Middle frontal gyrus (tissue), 1 donor: Measurements from ENCODE around the gene ANKMY1.
"Not testable (repeated sequence)": the region's sequence is repeated elsewhere in the genome, so short reads cannot be mapped to it uniquely, and the experiment has no call there.

ENCODE experiments used
- DNase-seq: peaks from one replicate; pipeline ENCODE4 v3.0.0-alpha.2; 2015; ENCODE audit warnings: low spot score; ENCODE audit errors: extremely low spot score

The ANKMY1 gene

DNA sequence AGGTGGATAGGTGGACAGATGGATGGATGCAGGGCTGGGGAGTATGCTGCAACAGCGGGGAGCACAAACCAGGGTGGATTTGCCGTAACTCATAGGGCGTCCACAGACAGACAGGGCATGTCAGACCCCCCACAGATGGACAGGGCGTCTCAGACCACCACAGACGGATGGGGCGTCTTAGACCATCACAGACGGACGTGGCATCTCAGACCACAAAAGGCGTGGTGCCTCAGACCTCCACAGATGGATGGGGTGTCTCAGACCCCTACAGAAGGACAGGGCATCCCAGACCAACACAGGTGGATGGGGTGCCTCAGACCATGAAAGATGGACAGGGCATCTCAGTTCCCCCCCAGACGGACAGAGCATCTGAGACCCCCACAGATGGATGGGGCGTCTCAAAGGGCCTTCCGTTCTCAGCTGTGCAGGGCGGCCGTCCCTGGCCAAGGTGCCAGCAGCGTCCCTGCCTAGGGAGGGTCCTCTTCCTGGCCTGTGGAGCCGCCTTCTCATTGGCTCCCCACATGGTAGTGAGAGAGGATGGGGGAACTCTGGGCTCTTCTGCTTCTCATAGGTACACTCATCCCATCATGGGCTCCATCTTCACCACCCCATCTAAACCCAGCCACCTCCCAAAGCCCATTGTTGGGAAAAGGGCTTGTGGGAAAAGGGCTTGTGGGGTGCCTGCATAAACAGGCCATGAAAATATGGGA, 2.1 kb downstream of the ANKMY1 start:
- DNase-seq = no peak

DNA sequence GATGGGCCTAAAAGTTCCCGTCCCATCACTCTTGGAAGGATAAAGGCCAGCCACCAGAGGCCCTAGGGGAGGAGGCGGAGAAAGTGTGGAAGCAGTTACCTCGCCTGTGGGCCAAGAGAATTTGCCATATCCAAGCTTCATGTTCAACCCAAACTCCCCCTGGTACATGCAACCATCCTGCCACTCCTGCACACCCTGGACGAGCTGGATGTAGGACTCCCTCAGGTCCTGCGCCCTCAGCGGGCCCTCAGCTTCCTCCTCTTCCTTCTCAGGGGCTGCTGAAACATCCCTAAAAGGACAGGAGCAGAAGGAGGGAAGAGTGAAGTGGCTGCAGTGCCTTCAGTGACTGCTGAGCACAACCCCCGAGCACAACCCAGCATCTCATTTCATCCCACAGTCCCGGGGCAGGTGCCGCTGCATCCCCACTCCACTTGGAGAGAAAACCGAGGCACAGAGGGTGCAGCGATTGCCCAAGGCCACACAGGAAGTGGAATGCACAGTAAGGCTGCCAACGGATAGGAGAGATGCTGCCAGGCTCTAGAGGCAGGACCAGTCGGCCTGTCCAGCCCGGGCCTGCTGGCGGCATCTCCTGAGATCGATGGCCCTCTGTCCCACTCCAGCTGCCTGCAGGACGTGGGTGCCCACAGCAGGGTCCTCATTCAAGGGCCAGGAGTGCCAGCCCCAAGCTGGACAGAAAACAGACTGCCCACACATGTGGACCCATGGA, 2.9 kb downstream of the ANKMY1 start:
- DNase-seq = no peak

DNA sequence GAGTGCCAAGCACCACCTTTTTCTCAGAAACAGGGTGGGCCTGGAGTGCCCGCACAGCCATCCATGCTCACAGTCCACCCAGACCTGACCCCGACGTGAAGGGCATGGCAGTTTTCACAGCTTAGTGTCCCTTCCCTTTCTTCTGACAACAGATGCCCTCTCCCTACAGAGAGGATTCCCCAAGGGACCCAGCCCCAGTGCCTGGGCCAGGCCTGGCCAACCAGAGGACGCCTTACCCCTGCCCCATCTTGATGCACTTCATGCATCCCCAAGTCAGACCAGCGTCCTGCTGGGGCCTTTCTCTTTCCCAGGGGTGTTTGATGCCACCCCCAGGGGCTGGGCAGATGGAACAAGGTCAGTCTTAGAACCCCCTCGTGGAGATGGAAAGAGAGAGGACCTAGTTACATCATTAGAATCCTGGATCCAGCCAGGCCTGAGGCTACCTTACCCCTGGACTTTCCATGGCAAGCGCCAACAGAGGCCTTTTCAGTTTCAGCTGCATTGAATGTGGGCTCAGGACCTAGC, 3.8 kb downstream of the ANKMY1 start:
- DNase-seq = no peak

DNA sequence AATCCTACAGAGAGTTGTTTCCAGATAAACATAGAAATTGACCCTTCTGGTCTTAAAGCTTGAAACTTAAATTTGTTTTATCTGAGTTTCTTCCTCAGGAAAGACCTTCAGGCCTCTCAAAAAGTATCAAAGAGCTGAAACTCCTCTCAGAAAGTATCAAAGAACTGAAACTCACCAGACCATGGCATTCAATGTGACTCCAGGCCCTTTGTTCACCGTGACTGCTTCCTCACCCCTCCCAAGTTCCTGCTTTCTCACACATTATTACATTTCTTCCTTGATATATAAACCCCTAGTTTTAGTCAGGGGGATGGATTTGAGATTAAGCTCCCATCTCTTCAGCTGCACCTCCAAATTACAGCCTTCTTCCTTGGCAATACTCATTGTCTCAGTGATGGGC, 6.0 kb downstream of the ANKMY1 start:
- no peak for DNase-seq

DNA sequence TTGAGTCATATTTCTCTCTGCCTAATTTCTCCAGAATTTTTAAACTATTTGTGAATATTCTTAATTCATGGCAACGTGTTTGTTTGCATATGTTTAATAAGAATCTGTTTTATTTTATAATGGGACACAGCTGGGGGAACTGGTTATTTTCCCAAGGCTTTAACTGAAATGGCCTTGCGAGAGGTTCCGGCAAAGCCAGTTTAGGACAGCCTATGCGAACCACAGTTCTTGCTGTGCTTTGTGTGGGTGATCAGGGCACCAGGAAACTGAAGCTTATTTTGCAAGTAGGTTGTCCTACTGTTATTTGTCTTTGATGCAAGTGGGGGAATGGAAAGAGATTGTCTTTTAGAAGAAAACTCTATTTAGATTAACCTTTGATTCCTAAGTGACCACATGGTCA, 6.5 kb downstream of the ANKMY1 start:
- no peak for DNase-seq

DNA sequence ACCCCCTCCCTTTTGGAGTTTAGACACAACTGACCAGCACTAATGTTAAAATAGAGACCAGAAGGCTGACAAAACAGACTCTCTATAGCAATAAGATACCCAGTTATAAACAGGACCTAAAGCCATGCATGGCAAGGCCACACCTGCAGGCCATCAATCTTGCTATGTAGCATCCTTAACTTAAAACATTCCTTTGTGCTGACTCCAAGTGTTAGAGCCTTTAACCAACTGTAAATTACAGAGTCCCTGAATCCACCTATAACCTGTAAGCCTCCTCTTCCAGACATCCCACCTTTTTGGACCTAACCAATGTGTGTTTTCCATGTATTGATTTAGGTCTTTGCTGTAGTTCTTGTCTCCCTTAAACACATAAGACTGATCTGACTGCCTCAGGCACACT, 17.9 kb downstream of the ANKMY1 start:
- no peak for DNase-seq

DNA sequence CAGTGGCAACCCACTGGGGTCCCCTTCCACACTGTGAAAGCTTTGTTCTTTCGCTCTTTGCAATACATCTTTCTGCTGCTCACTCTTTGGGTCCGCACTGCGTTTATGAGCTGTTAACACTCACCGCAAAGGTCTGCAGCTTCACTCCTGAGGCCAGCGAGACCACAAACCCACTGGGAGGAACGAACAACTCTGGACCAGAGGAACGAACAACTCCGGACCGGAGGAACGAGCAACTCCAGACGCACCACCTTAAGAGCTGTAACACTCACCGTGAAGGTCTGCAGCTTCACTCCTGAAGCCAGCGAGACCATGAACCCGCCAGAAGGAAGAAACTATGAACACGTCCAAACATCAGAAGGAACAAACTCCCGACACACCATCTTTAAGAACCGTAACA, 18.7 kb downstream of the ANKMY1 start:
- DNase-seq = not testable (repeated sequence)

DNA sequence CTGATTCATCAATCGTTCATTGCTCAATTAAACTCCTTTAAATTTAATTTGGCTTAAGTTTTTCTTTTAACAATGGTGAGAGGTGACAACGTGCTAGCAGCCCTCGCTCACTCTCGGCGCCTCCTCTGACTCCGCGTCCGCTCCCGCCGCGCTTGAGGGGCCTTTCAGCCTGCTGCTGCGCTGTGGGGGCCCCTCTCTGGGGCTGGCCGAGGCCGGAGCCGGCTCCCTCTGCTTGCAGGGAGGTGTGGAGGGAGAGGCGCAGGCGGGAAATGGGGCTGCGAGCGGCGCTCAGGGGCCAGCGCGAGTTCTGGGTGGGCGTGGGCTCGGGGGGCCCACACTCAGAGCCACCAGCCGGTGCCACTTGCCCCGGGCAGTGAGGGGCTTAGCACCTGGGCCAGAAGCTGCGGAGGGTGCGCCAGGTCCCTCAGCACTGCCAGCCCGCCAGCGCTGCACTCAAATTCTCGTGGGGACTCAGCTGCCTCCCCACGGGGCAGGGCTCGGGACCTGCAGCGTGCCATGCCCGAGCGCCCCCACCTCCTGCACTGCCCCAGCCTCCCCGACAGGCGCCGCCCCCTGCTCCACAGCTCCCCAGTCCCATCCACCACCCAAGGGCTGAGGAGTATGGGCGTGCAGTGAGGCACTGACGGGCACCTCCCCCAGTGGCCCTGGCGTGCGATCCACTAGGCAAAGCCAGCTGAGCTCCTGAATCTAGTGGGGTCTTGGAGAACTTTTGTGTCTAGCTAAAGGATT, 19.6 kb downstream of the ANKMY1 start:
- DNase-seq = no peak

DNA sequence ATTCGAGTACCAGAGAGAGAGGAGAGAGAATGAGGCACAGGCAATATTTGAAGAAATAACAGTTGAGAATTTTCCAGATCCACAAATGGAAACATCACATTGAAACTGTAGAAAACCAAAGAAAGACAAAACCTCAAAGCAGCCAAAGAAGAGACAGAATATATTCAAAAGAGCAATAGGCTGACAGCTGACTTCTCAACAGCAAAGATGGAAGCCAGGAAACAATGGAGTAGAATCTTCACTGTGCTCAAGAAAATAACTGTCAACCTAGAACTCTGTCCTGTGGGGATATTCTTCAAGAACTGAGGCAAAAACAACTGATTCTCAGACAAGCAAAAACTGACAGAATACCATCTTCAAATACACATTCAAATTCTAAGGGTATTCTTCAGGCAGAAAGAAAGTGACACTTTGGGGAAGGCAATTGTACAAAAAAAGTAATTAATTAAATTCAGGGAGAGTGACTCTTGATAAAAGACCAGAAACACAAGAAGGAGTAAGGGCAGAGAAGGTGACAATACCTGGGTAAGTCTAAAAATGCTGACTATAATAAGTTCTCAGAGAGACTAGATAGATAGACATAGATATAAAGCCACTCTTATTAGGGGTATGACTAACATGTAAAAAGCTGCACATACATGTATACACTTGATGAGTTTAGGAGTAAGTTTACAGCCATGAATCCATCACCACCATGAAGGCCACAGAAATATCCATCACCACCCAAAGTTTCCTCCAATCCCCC, 25.6 kb downstream of the ANKMY1 start:
- no peak for DNase-seq

DNA sequence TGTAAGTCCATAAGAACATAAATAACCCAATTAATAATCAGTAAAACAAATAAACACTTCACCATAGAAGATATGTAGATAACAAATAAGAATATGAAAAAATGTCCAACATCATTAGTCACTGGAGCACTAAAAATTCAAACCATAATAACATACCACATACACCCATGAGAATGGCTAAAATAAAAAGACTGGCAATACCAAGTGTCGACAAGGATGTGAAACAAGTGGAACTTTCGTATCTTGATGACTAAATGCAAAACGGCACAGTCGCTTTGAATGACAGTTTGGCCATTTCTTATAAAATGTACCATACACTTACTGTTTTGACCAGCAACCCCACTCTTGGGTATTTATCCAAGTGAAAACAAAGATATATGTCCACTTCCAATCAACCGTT, 26.8 kb downstream of the ANKMY1 start:
- DNase-seq = no peak

DNA sequence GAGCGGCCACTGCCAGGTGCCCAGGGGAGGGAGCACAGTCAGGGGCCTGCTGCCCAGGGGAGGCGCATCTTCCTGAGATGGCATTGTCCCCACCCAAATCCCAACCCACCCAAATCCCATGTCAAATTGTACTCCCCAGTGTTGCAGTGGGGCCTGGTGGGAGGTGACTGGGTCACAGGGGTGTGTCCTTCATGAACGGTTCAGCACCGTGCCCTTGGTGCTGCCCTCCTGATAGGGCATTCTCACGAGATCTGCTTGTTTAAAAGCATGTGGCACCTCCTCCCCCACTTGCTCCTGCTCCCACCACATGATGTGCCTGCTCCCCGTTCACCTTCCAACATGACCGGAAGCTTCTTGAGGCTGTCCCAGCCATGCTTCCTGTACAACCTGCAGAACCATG, 27.6 kb downstream of the ANKMY1 start:
- no peak for DNase-seq

DNA sequence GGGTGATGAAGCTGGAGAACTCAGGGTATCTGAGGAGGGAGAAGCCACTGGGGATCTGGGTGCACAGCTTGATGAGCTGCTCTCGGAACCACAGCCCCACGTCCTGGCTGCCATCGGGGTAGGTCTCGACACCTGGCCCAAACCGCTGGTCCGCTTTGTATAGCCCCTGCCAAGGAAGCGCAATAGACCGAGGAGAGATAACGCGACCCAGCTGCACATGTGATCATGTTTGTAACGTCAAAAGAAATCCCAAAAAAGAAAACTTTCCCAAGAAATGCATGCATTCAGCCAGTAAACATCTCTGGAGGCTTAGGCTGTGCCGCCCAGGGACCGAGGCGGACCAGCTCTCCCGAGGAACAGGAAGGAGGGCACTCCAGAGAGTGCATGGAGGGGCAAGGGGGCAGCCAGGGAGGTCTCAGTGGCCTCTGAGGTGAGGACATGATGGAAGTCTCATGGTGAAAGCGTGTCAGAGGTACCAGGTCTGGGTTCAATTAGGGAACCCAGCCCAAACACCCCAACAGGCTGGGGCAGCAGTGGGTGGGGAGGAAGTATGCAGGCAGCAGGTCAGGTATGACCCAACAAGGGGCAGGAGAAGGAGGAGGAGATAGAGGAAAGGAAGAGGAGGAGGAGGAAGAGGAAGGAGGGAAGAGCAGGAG, 28.3 kb downstream of the ANKMY1 start:
- no peak for DNase-seq

DNA sequence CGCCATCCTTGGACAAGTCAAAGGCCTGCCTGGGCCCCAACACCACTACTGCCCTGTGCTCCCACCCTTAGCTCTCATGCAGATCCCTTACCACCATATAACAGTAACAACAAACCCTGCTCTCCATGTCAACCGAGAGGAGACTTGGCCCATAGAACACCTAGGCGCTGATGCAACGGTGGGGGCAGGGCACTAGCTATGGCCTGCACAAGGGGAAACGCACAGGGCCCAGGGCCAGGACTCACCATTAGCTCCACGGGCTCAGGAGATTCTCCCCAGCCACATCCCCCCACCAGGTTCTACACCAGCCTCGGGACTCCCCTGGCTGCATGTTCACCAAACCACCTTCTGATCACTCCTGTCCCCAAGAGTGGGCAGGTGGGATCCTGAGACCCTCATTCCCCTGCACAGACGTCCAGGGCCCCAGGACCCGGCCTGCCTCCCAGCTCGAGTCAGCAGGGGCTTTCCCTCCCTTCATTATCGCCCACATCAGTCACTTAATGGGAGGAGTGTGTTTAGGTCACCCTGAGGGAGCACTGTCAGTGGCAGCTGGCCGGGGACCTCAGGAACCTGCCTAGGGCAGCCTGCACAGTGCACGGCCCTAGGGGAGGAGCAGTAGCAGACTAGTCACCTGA, 29.3 kb downstream of the ANKMY1 start:
- DNase-seq = no peak

DNA sequence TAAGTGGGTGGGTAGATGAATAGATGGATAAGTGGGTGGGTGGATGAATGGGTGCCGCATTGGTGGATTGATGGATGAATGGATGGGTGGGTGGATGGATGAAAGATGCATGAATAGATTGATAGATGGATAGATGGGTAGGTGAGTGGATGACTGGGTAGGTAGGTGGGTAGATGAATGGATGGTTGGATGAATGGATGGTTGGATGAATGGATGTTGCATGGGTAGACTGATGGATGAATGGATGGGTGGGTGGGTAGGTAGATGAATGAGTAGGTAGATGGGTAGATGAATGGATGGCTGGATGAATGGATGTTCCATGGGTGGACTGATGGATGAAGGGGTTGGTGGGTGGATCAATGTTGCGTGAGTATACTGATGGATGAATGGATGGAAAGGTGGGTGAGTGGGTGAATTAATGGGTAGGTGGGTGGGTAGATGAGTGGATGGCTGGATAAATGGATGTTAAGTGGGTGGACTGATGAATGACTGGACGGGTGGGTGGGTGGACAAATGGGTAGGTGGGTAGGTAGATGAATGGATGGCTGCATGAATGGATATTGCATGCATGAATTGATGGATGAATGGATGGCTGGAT, 30.5 kb downstream of the ANKMY1 start:
- no peak for DNase-seq

DNA sequence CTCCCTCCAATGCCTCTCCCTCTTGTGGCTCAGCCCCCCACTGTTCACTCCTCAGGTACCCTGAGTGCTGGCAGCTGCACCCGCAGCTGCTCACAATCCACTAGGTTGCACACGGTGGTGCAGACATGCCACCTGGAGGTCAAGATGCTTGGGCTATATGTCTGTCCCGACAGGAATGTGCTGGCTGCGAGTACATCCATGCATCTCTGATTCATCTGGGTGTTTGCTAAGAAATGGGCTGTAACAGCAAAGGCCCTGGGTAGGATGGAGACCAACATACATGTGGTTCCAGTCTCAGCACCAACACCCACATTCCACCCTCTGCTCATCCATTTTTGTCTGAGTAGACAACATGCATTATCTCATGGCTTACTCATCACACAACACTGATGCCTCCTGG, 31.3 kb downstream of the ANKMY1 start:
- DNase-seq = no peak

DNA sequence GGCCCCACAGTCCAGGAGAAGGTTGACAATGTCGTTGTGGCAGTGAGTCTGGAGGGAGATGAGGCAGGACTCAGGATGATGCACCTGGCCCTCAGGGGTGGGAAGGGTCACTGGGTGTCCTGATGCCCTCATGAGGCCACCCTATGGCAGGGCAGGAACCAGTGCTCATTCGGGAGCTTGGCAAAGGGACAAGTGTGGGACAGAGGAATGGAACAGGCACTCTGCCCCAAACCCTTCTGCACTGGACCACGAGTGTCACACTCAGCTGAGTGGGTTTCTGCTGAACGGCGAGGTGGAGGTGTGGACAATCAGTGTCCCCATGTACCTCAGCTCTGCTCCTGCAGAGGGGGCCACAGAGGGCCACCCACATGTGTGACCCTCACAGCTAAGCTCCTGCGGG, 32.0 kb downstream of the ANKMY1 start:
- DNase-seq = no peak

DNA sequence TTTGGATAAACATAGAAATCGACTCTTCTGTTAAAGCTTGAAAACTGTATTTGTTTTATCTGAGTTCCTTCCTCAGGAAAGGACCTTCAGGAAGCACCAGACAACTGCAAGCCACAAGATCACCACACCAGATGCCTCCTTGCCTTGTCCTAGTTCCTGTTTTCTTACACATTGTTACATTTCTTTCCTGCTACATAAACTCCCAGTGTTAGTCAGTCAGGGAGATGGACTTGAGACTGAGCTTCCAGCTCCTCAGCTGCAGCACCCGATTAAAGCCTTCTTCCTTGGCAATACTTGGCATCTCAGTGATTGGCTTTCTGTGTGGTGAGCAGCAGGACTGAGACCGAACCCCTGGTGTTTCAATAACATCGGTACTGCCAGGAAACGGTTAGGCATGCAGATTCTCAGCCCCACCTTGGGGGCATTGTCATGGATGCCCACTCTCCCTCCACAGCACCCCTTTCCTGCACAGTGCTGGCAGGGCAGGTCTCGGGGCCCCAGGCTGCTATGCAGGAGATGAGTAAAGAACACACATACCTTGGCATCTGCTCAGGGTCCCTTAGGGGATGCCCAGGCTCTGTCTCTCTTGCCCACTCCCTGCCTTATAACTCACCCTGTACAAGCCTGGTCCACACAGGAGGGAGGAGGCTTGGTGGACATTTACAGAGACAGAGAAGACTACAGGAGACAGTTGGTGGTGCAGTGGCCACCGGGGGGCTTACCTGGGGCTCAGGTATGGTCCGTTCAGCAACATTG, 32.6 kb downstream of the ANKMY1 start:
- DNase-seq = no peak

DNA sequence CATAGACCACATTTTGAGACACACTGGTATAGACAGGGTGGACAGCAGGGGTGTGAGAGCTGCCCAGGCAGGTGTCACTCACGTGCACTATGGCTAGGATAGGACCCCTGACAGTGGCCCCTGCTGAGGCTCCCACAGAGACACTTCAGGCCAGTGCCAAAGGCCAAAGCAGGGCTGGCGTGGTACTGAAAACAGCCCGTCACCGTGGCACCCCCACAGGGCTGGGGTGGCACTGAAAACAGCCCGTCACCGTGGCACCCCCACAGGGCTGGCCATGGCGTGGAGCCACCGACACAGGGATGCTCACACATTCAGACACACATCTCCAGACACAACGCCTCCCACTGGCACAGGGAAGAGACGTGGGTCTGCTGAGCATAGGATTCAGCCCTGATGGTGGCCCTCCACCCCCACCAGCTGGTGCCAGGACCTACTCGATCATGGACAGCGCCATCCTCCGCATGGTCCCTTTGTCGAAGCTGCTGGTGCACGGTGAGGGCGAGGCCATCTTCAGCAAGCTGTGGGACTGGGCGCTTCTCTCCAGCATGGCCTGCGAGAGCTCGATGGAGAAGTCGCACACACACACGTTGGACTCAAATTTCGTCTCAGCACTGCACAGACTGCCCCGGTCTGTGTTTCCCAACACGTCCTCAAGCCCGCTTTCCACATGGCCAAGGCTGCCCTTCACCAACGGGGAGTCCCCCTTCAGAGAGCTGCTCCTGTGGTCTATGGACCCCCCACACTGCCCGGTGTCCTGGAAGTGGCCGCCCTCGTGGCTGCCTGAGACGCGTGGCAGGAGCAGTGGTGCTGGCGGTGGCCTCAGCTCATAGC, 34.1 kb downstream of the ANKMY1 start:
- DNase-seq = no peak
